ENCODE data around the gene B3GNT8. TPM values are rescaled to one million over a fixed set of nuclear protein-coding genes. Genes with fewer than 3 reads are reported as not detected.
"Not testable (repeated sequence)": the region's sequence is repeated elsewhere in the genome, so short reads cannot be mapped to it uniquely, and the experiment has no call there.

The B3GNT8 gene
- polyA plus RNA-seq, 1 donor from 2014 or later, result not detected

GRCh38 chr19:41463257-41464256, 36.4 kb upstream of the B3GNT8 start:
- H3K27me3 ChIP-seq (ENCODE audit: insufficient read depth, low read depth, low read length); H3K4me3 ChIP-seq (ENCODE audit: low read length); H3K9me3 ChIP-seq (ENCODE audit: low read length); H3K9ac ChIP-seq (ENCODE audit: low read length); H3K36me3 ChIP-seq (ENCODE audit: insufficient read depth, low read length); H3K9me2 ChIP-seq (ENCODE audit: insufficient read depth, low read length); H3K4me2 ChIP-seq (ENCODE audit: low read length); H2AFZ ChIP-seq (ENCODE audit: low read depth, low read length); H4K20me1 ChIP-seq (ENCODE audit: insufficient read depth); H3F3A ChIP-seq (ENCODE audit: insufficient read depth, low read length, poor library complexity, severe bottlenecking); H3K27ac ChIP-seq (ENCODE audit: low read length); H3K79me2 ChIP-seq (replicated peaks; ENCODE audit: insufficient read depth, low read length): not testable (repeated sequence)

- peaks cover 3% of the 10 kb centered on the region for H3K27me3 ChIP-seq (ENCODE audit: insufficient read depth, low read depth, low read length)
Measured at GRCh38 chr19:41462497-41462896, 35.3 kb upstream of the B3GNT8 start.

GRCh38 chr19:41457241-41457640, 30.1 kb upstream of the B3GNT8 start:
- Histone ChIP-seq H3K27me3 (ENCODE audit: insufficient read depth, low read depth, low read length) (no peaks in the 10 kb centered on the region), H3K4me3 (ENCODE audit: low read length) (no peak overlapping the region), H2AFZ (ENCODE audit: low read depth, low read length) (no peak overlapping the region), H3K9me2 (ENCODE audit: insufficient read depth, low read length) (no peaks in the 10 kb centered on the region), H3K9ac (ENCODE audit: low read length) (no peak overlapping the region), H3K36me3 (ENCODE audit: insufficient read depth, low read length) (no peaks in the 10 kb centered on the region), H4K20me1 (ENCODE audit: insufficient read depth) (no peaks in the 10 kb centered on the region), H3K27ac (ENCODE audit: low read length) (no peak overlapping the region), H3F3A (ENCODE audit: insufficient read depth, low read length, poor library complexity, severe bottlenecking) (no peaks in the 10 kb centered on the region), H3K9me3 (ENCODE audit: low read length) (no peaks in the 10 kb centered on the region), H3K4me2 (ENCODE audit: low read length) (no peak overlapping the region), H3K79me2 (replicated peaks; ENCODE audit: insufficient read depth, low read length) (no peaks in the 10 kb centered on the region)
- no peak for TF ChIP-seq TAF1 (IDR thresholded peaks at IDR 0.05; ENCODE audit: low read depth)

More at GRCh38 chr19:41462497-41462896, 35.3 kb upstream of the B3GNT8 start:
- no peak for TF ChIP-seq REST (IDR thresholded peaks at IDR 0.05; ENCODE audit: borderline replicate concordance)
- no peak for TF ChIP-seq TAF1 (IDR thresholded peaks at IDR 0.05; ENCODE audit: low read depth)
- Histone ChIP-seq H3F3A (ENCODE audit: insufficient read depth, low read length, poor library complexity, severe bottlenecking) (no peaks in the 10 kb centered on the region), H3K9me3 (ENCODE audit: low read length) (no peaks in the 10 kb centered on the region), H3K36me3 (ENCODE audit: insufficient read depth, low read length) (no peaks in the 10 kb centered on the region), H3K4me2 (ENCODE audit: low read length) (no peak overlapping the region), H3K4me3 (ENCODE audit: low read length) (no peak overlapping the region), H3K9ac (ENCODE audit: low read length) (no peak overlapping the region), H4K20me1 (ENCODE audit: insufficient read depth) (no peaks in the 10 kb centered on the region), H2AFZ (ENCODE audit: low read depth, low read length) (no peak overlapping the region), H3K27ac (ENCODE audit: low read length) (no peak overlapping the region), H3K79me2 (replicated peaks; ENCODE audit: insufficient read depth, low read length) (no peaks in the 10 kb centered on the region), H3K9me2 (ENCODE audit: insufficient read depth, low read length) (no peaks in the 10 kb centered on the region)

GRCh38 chr19:41456342-41456918, 29.3 kb upstream of the B3GNT8 start:
- no peak overlapping the region for H3K9ac ChIP-seq (ENCODE audit: low read length)
- H3K9me3 ChIP-seq (ENCODE audit: low read length), result no peaks in the 10 kb centered on the region
- H3K36me3 ChIP-seq (ENCODE audit: insufficient read depth, low read length), result no peaks in the 10 kb centered on the region
- H3K27ac ChIP-seq (ENCODE audit: low read length), result no peak overlapping the region
- H2AFZ ChIP-seq (ENCODE audit: low read depth, low read length), result no peak overlapping the region
- no peaks in the 10 kb centered on the region for H4K20me1 ChIP-seq (ENCODE audit: insufficient read depth)
- no peaks in the 10 kb centered on the region for H3F3A ChIP-seq (ENCODE audit: insufficient read depth, low read length, poor library complexity, severe bottlenecking)
- no peaks in the 10 kb centered on the region for H3K27me3 ChIP-seq (ENCODE audit: insufficient read depth, low read depth, low read length)
- no peaks in the 10 kb centered on the region for H3K79me2 ChIP-seq (replicated peaks; ENCODE audit: insufficient read depth, low read length)
- no peak overlapping the region for H3K4me2 ChIP-seq (ENCODE audit: low read length)
- no peaks in the 10 kb centered on the region for H3K9me2 ChIP-seq (ENCODE audit: insufficient read depth, low read length)
- no peak overlapping the region for H3K4me3 ChIP-seq (ENCODE audit: low read length)
- TF ChIP-seq TAF1 (IDR thresholded peaks at IDR 0.05; ENCODE audit: low read depth) (no peak), EP300 (conservative IDR thresholded peaks at IDR 0.05; ENCODE audit: poor library complexity, severe bottlenecking) (no peak), MXI1 (conservative IDR thresholded peaks at IDR 0.05; ENCODE audit: poor library complexity, severe bottlenecking) (no peak), SMC3 (conservative IDR thresholded peaks at IDR 0.05; ENCODE audit: poor library complexity) (no peak), EZH2 (IDR thresholded peaks at IDR 0.05; ENCODE audit: borderline replicate concordance, insufficient read depth, low read length, poor library complexity, severe bottlenecking) (no peak), RAD21 (conservative IDR thresholded peaks at IDR 0.05) (no peak), CTCF (IDR thresholded peaks at IDR 0.05; ENCODE audit: poor library complexity, severe bottlenecking) (no peak), POLR2AphosphoS5 (IDR thresholded peaks at IDR 0.05) (no peak)

Measured in neural cell (in vitro differentiated cells).